Effector memory CD8-positive, alpha-beta T cell (primary cell): ENCODE data around the gene CSPG4.
"Not testable (repeated sequence)": the region's sequence is repeated elsewhere in the genome, so short reads cannot be mapped to it uniquely, and the experiment has no call there.

ENCODE experiments used
- ATAC-seq: fragments of 150-1000 bp; cut with Tn5 transposase; replicated peaks from 2 replicates; pipeline ENCODE4 v1.10.0; 2021; ENCODE audit warnings: mild to moderate bottlenecking, moderate library complexity
- DNase-seq, 3 experiments: peaks; one replicate each; pipeline ENCODE4 v3.0.0; 2021
- H3K27ac Mint-ChIP-seq, 2 donors: one replicate each; pipeline ENCODE4 v1.8.0; 2022; ENCODE audit warnings: mild to moderate bottlenecking in 2 of 2, mixed read lengths in 2 of 2, moderate library complexity in 2 of 2
- H3K27me3 Mint-ChIP-seq, 2 donors: one replicate each; pipeline ENCODE4 v1.8.0; 2022; ENCODE audit warnings: mixed read lengths in 2 of 2
- H3K36me3 Mint-ChIP-seq: one replicate; pipeline ENCODE4 v1.8.0; 2022; ENCODE audit warnings: mild to moderate bottlenecking, moderate library complexity, mixed read lengths; ENCODE audit not compliant: insufficient read depth
- H3K4me1 Mint-ChIP-seq, 2 donors: one replicate each; pipeline ENCODE4 v1.8.0; 2022; ENCODE audit warnings: low read depth in 2 of 2, mixed read lengths in 2 of 2
- H3K4me3 Mint-ChIP-seq, 2 donors: one replicate each; pipeline ENCODE4 v1.8.0; 2022; ENCODE audit warnings: mild to moderate bottlenecking in 2 of 2, mixed read lengths in 2 of 2, moderate library complexity in 2 of 2
- H3K9me3 Mint-ChIP-seq, 2 donors: one replicate each; pipeline ENCODE4 v1.8.0; 2022; ENCODE audit warnings: mixed read lengths in 2 of 2

Gene CSPG4

GRCh38 chr15:75639709-75640482, 72.8 kb downstream of the CSPG4 start, which contains the start of gene IMP3:
TSS of gene IMP3 (minus strand) at chr15:75640224. CDS start at chr15:75640168, 56 bp downstream.
- peaks cover 27% of the 10 kb centered on the region for H3K36me3 Mint-ChIP-seq
- H3K4me1 Mint-ChIP-seq = peaks cover 33 to 34% of the 10 kb centered on the region in 2 donors
- no peaks in the 10 kb centered on the region for H3K27me3 Mint-ChIP-seq
- ATAC-seq (peak; percentile 88), DNase-seq (peak; percentile 90 to 92 (median 90))
- no peaks in the 10 kb centered on the region for H3K9me3 Mint-ChIP-seq
- peak within 1 kb of the TSS; percentile 91 to 94 for H3K27ac Mint-ChIP-seq
- peak within 1 kb of the TSS; percentile 88 to 91 for H3K4me3 Mint-ChIP-seq

GRCh38 chr15:75639191-75639708, 73.4 kb downstream of the CSPG4 start:
- Mint-ChIP-seq H3K4me3 (peak overlapping the region; percentile 88 to 91), H3K4me1 (peaks cover 33 to 34% of the 10 kb centered on the region in 2 donors), H3K27ac (peak overlapping the region; percentile 91 to 94), H3K9me3 (no peaks in the 10 kb centered on the region), H3K36me3 (peaks cover 32% of the 10 kb centered on the region), H3K27me3 (no peaks in the 10 kb centered on the region)
- no peak for DNase-seq
- no peak for ATAC-seq

- ATAC-seq (no peak), DNase-seq (no peak)
- no peaks in the 10 kb centered on the region for H3K9me3 Mint-ChIP-seq
- peaks cover 33 to 34% of the 10 kb centered on the region in 2 donors for H3K4me1 Mint-ChIP-seq
- peak overlapping the region; percentile 88 to 91 for H3K4me3 Mint-ChIP-seq
- H3K27ac Mint-ChIP-seq = no peak overlapping the region
- peaks cover 35% of the 10 kb centered on the region for H3K36me3 Mint-ChIP-seq
- H3K27me3 Mint-ChIP-seq = no peaks in the 10 kb centered on the region
Measured at GRCh38 chr15:75637245-75638009, 75.2 kb downstream of the CSPG4 start.

GRCh38 chr15:75636026-75636425, 76.6 kb downstream of the CSPG4 start:
- H3K4me3 Mint-ChIP-seq = no peak overlapping the region
- H3K27me3 Mint-ChIP-seq = no peaks in the 10 kb centered on the region
- H3K27ac Mint-ChIP-seq = no peak overlapping the region
- H3K9me3 Mint-ChIP-seq = no peaks in the 10 kb centered on the region
- peaks cover 35% of the 10 kb centered on the region for H3K36me3 Mint-ChIP-seq
- DNase-seq (no peak), ATAC-seq (no peak)
- H3K4me1 Mint-ChIP-seq = peaks cover 28 to 32% of the 10 kb centered on the region in 2 donors

GRCh38 chr15:75633922-75634321, 78.7 kb downstream of the CSPG4 start:
- Mint-ChIP-seq H3K4me1 (peaks cover 21 to 22% of the 10 kb centered on the region in 2 donors), H3K36me3 (peaks cover 16% of the 10 kb centered on the region), H3K27ac (peak overlapping the region in 1 of 2 donors; percentile 51)
- not testable (repeated sequence) for DNase-seq, H3K4me3 Mint-ChIP-seq, H3K27me3 Mint-ChIP-seq, H3K9me3 Mint-ChIP-seq, ATAC-seq

GRCh38 chr15:75631935-75632334, 80.7 kb downstream of the CSPG4 start:
- Mint-ChIP-seq H3K27ac (no peak overlapping the region), H3K9me3 (no peaks in the 10 kb centered on the region), H3K4me1 (peaks cover 2 to 5% of the 10 kb centered on the region in 2 donors), H3K27me3 (no peaks in the 10 kb centered on the region), H3K4me3 (no peak overlapping the region), H3K36me3 (peaks cover 12% of the 10 kb centered on the region)
- DNase-seq = no peak
- ATAC-seq = no peak

- Mint-ChIP-seq H3K27ac (peak within 1 kb of the TSS; percentile 94 to 98), H3K4me1 (peaks cover 17% of the 10 kb centered on the region in 2 donors), H3K9me3 (no peaks in the 10 kb centered on the region), H3K27me3 (no peaks in the 10 kb centered on the region), H3K36me3 (peaks cover 22% of the 10 kb centered on the region), H3K4me3 (peak within 1 kb of the TSS; percentile 84 to 98)
- ATAC-seq (peak; percentile 93), DNase-seq (peak; percentile 84 to 86 (median 85))
Measured at GRCh38 chr15:75625542-75626347, 86.9 kb downstream of the CSPG4 start, which contains the start of gene SNUPN. TSS of gene SNUPN (minus strand) at chr15:75625725. CDS start at chr15:75621051, 4,674 bp downstream.
